ENCODE data around the gene NCAN.

Gene NCAN

DNA sequence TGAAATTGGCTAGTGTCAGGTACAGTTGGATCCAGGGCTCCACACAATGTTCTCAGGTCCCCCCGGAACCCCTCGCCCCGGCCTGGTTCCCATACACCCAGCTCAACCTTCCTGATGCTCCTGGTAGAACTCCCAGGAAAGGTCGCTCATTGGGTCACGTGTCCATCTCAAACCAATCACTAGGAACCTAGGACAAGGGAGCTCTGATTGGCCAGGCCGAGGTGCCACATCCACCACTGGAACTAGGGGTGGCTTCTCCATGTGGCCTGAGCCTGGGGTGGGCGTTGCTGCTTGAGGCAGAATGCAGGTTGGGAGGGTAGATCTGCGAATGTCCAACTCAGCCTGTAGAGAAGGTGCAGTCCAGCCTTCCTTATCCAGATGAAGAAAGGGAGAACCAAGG lies 34.8 kb upstream of the NCAN start:
- H3K9me2 ChIP-seq (ENCODE audit: low read depth, low read length), result no peaks in the 10 kb centered on the region
- no peaks in the 10 kb centered on the region for H4K20me1 ChIP-seq (ENCODE audit: insufficient read depth, low read length)
- no peak overlapping the region for H3K9ac ChIP-seq (ENCODE audit: low read length)
- H3K9me3 ChIP-seq (ENCODE audit: low read length), result no peaks in the 10 kb centered on the region
- TF ChIP-seq EZH2 (IDR thresholded peaks at IDR 0.05; ENCODE audit: borderline replicate concordance, low read length), result no peak
- TF ChIP-seq, protein P1, sequence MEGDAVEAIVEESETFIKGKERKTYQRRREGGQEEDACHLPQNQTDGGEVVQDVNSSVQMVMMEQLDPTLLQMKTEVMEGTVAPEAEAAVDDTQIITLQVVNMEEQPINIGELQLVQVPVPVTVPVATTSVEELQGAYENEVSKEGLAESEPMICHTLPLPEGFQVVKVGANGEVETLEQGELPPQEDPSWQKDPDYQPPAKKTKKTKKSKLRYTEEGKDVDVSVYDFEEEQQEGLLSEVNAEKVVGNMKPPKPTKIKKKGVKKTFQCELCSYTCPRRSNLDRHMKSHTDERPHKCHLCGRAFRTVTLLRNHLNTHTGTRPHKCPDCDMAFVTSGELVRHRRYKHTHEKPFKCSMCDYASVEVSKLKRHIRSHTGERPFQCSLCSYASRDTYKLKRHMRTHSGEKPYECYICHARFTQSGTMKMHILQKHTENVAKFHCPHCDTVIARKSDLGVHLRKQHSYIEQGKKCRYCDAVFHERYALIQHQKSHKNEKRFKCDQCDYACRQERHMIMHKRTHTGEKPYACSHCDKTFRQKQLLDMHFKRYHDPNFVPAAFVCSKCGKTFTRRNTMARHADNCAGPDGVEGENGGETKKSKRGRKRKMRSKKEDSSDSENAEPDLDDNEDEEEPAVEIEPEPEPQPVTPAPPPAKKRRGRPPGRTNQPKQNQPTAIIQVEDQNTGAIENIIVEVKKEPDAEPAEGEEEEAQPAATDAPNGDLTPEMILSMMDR (IDR thresholded peaks at IDR 0.05; ENCODE audit: low read length), result no peak
- H2AFZ ChIP-seq (ENCODE audit: low read length), result no peak overlapping the region
- no peaks in the 10 kb centered on the region for H3F3A ChIP-seq (ENCODE audit: insufficient read depth, low read length)
- no peak overlapping the region for H3K4me2 ChIP-seq (ENCODE audit: low read length)
- peaks cover 14% of the 10 kb centered on the region for H3K4me1 ChIP-seq (ENCODE audit: insufficient read depth, low read length, severe bottlenecking)
- no peak overlapping the region for H3K4me3 ChIP-seq (ENCODE audit: low read depth, low read length, poor library complexity, severe bottlenecking)
- H3K27me3 ChIP-seq (ENCODE audit: insufficient read depth, low read length), result no peaks in the 10 kb centered on the region
- no peaks in the 10 kb centered on the region for H3K79me2 ChIP-seq (ENCODE audit: insufficient read depth, low read length)
- H3K36me3 ChIP-seq (ENCODE audit: insufficient read depth, low read length), result peaks cover 20% of the 10 kb centered on the region
- H3K27ac ChIP-seq (ENCODE audit: low read depth, low read length, poor library complexity, severe bottlenecking), result no peak overlapping the region

DNA sequence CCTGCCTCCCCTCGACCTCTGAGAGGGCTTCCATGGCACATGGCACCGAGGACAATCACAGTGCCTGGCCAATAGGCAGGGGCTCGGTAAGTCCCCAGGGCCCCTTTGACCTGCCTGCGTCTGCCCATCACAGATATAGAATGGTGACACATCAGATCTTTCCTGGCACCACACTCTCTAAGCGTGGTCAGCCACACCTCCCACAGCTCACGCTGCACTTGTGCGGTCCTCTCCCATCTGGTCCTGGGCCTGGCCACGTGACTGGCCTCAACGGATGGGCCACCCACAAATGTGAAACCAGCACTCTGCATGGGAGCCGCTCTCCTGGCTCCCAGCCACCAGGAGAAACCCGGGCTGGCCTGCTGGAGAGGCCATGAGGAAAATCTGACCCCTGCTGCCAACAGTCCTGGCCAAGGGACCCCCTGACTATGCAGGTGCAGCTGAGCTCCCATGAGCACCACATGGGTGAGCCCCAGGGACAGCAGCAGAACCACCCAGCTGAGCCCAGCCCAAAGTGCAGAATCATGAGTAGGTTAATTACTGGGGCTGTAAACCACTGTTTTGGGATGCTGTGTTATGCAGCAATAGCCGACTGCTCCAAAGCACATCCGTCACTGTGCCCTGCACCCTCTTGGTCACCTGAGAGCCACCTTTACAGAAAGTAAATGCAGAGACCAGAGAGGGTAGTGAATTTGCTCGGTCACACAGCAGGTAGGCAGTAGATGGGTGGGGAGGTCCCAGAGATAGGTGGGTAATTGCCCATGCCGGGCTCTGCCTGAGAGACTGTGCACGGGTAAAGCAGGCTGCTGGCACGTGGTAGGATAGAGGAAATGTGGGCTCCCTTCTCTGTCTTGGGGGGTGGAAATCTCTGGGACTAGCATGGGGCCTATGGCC lies 32.0 kb upstream of the NCAN start:
- no peak overlapping the region for H2AFZ ChIP-seq (ENCODE audit: low read length)
- no peak overlapping the region for H3K9ac ChIP-seq (ENCODE audit: low read length)
- no peaks in the 10 kb centered on the region for H3K9me2 ChIP-seq (ENCODE audit: low read depth, low read length)
- H3K36me3 ChIP-seq (ENCODE audit: insufficient read depth, low read length), result peaks cover 30% of the 10 kb centered on the region
- H3K4me2 ChIP-seq (ENCODE audit: low read length), result no peak overlapping the region
- no peak for TF ChIP-seq EZH2 (IDR thresholded peaks at IDR 0.05; ENCODE audit: borderline replicate concordance, low read length)
- TF ChIP-seq, protein P1 (IDR thresholded peaks at IDR 0.05; ENCODE audit: low read length), result no peak
- no peaks in the 10 kb centered on the region for H4K20me1 ChIP-seq (ENCODE audit: insufficient read depth, low read length)
- no peaks in the 10 kb centered on the region for H3K27me3 ChIP-seq (ENCODE audit: insufficient read depth, low read length)
- no peaks in the 10 kb centered on the region for H3F3A ChIP-seq (ENCODE audit: insufficient read depth, low read length)
- H3K79me2 ChIP-seq (ENCODE audit: insufficient read depth, low read length), result no peaks in the 10 kb centered on the region
- H3K4me3 ChIP-seq (ENCODE audit: low read depth, low read length, poor library complexity, severe bottlenecking), result no peak overlapping the region
- H3K27ac ChIP-seq (ENCODE audit: low read depth, low read length, poor library complexity, severe bottlenecking), result no peak overlapping the region
- peaks cover 6% of the 10 kb centered on the region for H3K4me1 ChIP-seq (ENCODE audit: insufficient read depth, low read length, severe bottlenecking)
- no peaks in the 10 kb centered on the region for H3K9me3 ChIP-seq (ENCODE audit: low read length)

- Histone ChIP-seq H3K27me3 (ENCODE audit: insufficient read depth, low read length) (no peaks in the 10 kb centered on the region), H3K4me2 (ENCODE audit: low read length) (no peak overlapping the region), H3K4me3 (ENCODE audit: low read depth, low read length, poor library complexity, severe bottlenecking) (no peak overlapping the region), H2AFZ (ENCODE audit: low read length) (no peak overlapping the region), H3K4me1 (ENCODE audit: insufficient read depth, low read length, severe bottlenecking) (peaks cover 8% of the 10 kb centered on the region), H3K9me2 (ENCODE audit: low read depth, low read length) (no peaks in the 10 kb centered on the region), H3K79me2 (ENCODE audit: insufficient read depth, low read length) (no peaks in the 10 kb centered on the region), H3K36me3 (ENCODE audit: insufficient read depth, low read length) (peaks cover 37% of the 10 kb centered on the region), H3K9me3 (ENCODE audit: low read length) (no peaks in the 10 kb centered on the region), H4K20me1 (ENCODE audit: insufficient read depth, low read length) (no peaks in the 10 kb centered on the region), H3K27ac (ENCODE audit: low read depth, low read length, poor library complexity, severe bottlenecking) (no peak overlapping the region), H3F3A (ENCODE audit: insufficient read depth, low read length) (no peaks in the 10 kb centered on the region), H3K9ac (ENCODE audit: low read length) (no peak overlapping the region)
- no peak for TF ChIP-seq EZH2 (IDR thresholded peaks at IDR 0.05; ENCODE audit: borderline replicate concordance, low read length)
- TF ChIP-seq, protein P1 (IDR thresholded peaks at IDR 0.05; ENCODE audit: low read length), result no peak
Observed at GRCh38 chr19:19181488-19181998, 30.2 kb upstream of the NCAN start.

All from OCI-LY1 (cell line).